CD1c-positive myeloid dendritic cell (primary cell): Measurements from ENCODE around the gene PIK3AP1.

Experiments
- DNase-seq: peaks from one replicate; pipeline ENCODE4 v3.0.0-alpha.2; 2016; ENCODE audit errors: extremely low spot score

Gene PIK3AP1

DNA sequence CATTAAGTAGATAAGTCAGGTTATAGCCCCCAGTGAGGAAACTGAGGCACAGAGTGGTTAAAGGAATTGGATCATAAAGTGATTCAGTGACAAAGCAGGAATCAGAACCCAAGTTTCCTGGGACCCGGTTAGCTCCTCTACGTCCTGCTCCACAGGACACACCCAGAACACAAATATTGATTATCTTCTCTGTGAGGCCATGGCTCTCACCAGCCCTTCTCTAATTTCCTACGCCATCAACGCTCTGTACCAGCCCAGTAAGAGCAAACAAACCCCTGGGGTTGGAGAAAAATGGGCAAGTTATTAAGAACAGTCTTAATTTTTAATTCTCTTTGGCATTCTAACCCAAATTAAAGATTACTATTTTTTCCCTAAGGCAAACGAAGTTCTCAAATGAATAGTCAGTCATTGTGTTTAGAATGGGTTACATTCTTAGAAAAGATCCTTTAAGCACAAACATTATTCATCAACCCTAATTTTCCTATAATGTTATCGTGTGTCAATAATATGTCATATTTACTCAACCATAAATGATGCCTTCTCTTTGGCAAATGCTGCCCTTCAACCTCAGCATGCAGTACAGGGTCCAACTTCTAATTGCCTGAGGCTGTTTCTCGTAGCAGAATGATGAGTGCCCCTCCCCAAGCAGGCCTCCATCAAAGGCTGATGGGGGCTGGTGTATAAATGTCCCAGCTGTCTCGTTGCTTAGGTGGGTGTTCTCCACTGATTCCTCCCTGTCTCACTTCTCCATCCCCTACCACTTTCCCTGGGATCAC lies 108.1 kb downstream of the PIK3AP1 start:
- no peak for DNase-seq

DNA sequence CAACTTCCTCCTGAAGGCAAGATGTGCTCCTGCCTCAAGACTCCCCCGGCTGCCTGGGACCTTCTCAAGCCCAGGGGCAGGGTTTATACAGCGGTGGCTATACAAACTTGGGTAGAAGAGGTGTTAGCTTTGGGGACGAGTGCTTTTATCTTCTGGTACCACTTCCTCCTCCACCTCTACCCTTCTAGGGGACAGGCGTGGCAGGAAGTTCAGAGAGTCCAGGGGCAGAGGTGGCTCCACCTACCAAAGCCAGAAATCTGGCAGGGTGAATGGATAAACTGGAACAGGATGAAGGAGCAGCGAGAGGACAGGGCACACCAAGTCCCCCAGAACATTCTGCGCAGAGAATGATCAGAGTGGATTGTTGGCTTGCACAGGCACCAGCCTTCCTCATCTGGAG lies 109.5 kb downstream of the PIK3AP1 start:
- no peak for DNase-seq

DNA sequence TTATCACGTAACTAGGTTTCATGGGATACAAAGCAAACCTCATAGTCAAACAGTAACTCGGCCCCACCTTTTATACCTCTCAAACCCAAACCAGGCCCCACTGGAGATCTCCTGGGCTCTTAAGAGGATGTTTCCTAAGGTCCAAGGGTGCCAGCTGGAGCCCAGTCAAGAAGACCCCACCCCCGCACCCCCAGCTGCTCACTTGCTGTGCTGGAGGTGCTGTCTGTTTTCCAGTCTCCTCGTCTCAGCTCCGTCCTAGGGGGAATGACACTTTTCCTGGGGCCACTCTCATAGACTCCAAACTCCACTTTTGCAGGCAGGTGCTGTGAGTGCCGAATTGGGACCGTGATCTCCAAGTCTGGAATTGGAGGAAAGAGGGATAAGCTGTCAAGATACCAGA lies 110.8 kb downstream of the PIK3AP1 start:
- DNase-seq, result no peak

DNA sequence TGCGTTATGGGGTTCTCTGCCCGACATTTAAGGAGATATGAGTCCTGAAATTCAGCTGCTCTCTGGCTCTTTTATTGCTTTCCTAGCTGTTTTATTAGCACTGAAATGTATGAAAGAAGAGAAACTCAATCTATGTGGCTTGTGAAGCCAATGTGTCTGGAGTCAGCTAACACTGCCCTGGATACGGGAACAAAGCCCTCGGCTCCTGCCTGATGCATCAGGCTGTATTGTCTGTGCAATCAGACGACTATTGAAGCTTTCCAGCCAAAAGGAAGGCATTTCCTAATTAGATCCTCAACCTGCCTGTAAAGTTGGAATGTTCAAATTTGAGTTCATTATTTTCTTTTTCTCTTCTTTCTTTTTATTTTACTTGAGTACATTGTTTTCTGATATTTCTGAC lies 111.5 kb downstream of the PIK3AP1 start:
- no peak for DNase-seq

DNA sequence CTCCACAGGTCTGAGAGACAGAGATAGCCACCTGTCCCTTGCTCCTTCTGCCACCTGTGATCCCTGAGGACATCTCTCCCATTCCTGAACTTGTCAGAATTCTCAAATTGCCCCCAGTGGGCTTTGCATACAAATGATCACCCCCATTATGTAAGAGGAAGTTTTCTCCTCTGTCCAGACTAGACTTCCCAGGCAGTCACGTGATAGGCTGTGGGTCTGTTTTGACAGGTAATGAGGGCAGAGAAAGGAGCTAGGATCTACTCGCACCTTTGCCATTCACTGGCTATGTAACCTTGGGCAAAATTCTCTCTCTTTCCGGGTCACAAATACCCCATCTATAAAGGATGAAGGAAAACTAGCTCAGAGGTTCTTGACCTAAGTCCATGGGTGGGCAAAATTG lies 112.1 kb downstream of the PIK3AP1 start:
- DNase-seq, result no peak

DNA sequence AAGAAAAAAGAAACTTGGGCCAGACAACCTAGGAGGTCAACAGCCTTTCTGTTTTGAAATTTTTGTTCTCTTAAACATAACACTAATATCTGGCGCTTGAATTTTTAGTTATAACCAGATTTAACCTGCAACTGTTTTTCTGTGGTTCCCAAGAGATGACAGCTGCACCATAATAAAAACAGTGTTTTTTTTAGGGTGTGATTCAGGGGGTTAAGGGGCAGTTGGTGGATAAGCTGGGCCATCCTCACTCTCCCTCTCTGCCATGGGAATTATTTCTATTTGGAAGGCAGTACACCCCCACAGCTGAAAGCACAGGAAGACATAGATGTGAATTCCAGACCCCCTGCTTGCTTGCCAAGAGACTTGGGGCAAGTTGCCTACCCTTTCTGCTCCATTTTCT lies 113.4 kb downstream of the PIK3AP1 start:
- no peak for DNase-seq

DNA sequence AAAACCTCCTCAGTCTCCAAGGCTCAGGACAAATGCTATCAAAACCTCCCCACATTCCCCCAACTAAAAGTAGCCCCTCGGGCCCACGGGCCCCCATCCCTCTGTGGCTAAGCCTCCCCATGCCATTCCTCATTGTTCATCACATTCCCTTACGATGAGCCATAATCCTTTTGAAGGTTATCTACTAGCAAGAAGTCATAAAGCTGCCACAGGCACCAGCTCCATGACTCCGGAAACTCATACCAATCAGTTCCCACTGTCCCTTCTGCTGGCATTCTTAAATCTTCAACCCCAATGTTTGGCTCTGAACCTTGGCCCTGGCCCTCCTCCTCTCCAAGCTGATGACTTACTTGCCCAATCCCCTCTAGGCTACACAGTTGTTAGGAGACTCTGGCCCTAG lies 114.1 kb downstream of the PIK3AP1 start:
- DNase-seq, result no peak

DNA sequence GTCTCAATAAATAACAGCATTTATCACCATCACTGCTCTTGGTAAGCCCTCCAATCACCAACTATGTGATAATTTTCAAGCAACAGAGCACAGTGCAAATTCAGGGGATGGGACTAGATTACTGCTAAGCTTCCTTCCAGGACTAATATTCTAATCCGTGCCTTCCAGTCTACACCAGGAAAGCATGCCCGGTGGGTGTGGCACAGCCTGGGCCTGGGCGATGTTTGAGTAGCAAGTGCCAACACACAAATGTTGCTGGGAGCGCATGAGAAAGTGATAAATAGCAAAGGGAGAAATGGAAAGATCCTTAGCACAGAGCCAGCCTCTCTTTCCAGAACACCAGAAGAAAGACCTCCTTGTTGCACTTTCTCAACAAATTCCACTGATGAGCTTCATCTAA lies 120.0 kb downstream of the PIK3AP1 start:
- no peak for DNase-seq

DNA sequence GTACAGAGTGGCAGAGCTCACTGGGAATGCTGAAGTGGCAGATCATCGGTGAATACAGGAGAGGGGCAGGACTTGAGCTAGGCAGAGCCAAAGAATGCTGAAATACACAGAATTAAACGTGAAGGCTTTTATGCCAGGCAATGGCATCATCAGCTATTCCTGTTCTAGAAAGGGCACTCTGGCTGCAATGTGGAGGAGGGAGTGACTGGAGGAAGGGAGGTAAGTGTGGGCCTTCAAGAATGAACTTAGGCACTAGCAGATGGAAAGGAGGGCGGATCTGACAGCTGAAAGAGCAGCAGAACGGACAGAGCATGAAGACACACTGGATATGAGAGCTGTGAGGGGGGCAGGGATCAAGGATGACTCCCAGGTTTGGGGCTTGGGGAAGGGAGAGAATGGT lies 121.5 kb downstream of the PIK3AP1 start:
- DNase-seq, result no peak

DNA sequence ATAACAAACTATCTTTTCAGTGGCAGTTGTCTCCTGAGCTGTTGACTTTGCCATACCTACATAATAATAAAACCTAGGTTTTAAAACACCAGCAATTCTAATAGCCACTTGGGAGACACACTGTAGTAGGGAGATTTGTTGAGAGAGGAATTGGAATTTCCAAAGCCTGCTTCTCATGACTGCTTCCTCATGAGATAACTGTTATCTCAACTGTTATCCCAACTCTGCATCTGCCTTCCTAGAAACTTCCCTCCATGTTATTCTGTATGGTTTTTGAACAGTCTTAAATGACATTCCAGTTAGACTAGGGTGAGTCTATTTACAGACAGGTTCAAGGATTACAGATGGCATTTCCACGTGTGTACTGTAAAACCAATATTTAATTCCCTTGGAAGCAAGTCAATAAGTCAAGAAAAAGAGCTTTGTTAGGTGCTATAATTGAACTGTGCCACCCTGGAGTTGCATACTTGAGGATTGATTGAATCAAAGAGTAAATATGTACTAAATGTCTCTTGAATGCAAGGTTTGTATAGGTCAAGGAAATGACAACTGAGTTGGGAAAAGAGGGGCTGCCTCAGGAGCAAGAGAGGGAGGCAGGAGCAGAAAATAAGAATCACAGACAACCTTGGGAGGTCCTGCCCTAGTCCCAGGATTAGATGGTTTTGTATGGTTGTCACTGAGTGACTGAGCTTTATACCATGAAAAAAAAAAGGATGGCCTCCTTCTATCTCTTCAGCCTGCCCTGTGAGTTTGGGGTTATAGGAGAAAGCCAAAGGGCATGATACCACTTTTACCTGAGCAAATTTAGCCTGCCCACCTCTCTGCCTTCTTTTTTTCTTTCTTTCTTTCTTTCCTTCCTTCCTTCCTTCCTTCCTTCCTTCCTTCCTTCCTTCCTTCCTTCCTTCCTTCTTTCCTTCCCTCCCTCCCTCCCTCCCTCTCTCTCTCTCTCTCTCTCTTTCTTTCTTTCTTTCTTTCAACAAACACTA lies 123.6 kb downstream of the PIK3AP1 start:
- no peak for DNase-seq

DNA sequence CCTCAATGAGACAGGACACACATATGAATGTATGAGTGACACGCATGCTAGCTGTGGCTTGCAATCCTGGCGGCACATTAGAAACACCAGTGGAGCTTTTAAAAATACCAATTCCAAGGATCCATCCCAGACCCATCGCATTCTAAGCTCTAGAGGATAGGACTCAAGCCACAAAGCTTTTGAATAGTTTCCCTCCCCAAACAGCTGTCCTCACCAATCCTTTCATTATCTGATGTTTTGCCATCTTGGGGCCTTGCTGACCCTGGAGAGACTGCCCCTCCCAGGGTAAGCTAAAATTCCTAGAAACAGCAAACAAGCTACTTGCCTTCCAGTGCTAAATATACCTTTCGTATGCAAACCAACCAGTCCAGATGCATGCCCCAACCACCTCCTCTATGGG lies 124.6 kb downstream of the PIK3AP1 start:
- DNase-seq, result no peak

DNA sequence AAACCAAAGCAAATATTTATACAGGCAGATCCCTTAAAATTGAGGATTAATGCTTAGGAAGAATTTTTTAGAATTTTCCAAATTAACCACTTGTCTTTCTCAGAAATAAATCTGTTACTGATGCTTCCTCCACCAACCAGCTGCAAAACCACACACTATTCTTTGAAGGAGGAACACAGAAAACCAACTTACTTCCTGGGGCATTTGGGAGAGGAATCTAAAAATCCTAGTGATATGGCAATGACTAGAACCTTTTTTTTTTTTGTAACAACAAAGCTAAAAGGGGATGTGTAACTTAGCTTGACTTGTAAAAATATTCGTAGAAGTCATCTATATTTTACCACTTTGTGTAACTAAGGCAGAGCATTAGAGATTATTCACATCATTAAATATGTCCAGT lies 128.4 kb downstream of the PIK3AP1 start:
- peak; percentile 35 for DNase-seq

DNA sequence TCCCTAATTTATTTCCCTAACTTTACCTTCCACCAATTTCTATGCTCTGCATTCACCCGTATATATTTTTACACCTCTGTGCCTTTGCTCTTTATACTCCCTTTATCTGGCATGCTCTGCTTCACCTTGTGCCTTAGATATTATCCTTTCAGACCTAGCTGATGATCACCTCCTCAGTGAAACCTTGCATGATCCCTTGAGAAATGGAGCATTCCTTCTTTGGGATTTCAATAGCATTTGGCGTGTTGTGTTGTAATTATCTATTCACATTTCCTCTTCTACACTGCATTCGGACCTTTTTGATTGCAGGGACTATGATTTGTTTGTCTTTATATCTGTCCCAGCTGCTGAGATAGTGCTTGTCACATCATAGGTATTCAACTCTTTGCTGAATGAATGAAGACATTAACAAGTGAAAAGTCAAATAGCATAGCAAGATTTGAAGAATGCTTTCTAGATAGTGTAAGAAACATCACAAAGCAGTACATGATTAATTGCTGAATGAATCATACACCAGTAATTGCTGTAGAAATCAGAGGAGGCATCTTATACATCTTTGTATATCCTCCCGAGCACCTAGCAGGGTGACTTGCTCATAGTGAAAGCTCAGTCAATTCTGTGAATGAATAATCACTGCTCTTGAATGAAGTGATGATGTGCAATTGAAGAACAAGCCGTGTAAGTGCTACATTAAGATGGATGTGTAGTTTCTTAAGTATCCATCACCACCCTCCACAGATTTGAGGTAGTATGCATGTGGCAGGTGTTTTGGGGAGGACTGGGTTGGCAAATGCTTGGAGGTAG lies 131.5 kb downstream of the PIK3AP1 start:
- DNase-seq, result no peak

DNA sequence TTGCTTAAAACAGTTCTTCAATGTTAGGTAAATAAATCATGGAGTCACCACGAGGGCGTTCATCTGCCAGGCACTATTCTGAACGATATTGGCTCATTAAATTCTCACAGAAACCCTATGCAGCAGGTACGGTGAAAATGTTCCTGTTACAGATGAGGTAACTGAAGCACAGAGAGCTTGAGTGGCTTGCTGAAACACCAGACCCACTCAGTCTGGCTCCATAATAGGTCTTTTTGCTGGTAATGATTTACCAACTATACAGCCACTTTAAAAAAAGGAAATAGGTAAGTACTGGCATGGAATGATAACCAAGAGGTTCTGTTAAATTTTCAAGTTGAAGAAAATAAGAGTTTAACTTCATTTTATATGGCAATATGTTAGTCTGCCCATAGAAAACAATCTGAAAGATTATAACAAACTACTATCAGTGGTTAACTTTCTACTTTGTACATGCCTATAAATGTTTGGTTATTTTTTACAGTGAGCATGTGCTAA lies 132.2 kb downstream of the PIK3AP1 start:
- peak; percentile 32 for DNase-seq

DNA sequence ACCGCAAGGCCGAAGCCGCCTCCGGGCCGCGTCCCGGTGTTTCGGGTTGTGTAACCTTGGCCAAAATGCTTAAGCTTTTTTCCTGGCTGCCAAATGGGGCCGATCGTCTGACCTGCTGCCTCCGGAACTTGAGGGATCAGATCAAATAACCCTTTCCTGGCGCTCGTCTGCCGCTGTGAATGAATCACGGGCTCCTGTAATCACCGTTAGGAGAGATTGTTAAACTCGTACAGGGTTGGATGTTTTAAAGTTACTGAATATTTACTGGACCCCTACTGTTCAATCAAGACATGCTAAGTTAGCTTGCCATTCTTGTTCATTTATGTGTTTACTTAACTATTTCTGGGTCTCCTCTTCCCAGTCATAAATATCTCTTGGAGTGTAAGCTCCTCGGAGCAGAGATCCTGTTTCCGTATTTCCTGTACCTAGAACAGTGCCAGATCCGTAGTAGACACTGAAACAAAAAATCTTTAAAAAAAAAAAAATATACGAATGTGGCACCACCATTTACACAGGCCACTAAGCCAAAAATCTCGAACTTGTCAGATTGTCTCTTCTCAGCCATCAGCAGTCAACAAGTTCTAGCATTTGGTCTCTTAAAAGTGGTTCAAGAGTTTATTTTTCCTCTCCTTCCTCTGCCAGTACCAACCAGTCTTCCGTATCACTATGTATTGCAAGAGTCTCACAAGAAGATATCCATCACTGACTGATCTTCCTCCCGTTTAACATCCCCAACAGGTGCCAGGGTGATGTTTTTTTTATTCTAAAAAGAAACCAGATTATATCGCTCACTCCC lies 132.9 kb downstream of the PIK3AP1 start:
- DNase-seq, result no peak

DNA sequence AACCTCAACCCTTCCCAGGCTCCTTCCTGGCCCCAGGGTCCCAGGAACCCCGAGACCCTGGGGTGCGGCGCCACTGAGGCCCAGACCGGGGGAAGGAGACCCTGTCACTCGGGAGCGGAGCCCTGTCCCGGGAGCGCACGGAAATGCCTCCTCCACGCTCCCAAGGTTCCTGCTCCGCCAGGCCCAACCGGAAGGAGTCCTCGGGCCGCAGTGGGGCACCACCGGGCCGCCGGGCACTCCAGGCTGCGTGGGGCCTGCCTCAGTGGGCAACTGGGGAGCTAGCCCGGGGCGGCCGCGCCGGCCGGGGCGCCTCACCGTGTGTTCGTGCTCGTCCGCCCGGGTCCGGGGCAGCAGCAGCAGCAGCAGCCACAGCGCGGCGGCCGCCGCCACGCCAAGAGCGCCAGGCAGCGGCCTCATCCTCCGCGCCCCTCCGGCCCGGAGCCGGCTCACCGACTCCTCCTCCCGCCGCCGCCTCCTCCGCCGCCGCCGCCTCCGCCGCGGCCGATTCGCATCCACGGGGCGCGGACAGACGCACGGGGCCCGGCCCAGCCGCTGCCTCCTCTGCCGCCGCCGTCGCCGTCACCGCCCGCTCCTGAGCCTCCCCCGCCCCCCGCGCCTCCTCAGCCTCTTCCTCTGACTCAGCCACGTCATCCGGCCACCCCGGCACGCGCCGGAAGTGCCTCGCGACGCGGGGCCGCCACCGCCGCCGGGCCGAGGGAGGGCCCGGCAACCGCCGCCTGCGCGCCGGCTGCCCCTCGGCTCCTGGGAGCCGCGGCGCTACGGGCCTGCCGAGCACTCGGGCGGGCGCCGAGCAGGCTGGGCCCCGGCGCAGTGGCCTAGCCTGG lies 133.7 kb downstream of the PIK3AP1 start, which contains the start of gene TM9SF3:
TM9SF3 (minus strand) TSS at position 594 of the 845 bp plus-strand sequence; CDS start at position 417, 177 bp downstream.
- DNase-seq, result peak; percentile 96

DNA sequence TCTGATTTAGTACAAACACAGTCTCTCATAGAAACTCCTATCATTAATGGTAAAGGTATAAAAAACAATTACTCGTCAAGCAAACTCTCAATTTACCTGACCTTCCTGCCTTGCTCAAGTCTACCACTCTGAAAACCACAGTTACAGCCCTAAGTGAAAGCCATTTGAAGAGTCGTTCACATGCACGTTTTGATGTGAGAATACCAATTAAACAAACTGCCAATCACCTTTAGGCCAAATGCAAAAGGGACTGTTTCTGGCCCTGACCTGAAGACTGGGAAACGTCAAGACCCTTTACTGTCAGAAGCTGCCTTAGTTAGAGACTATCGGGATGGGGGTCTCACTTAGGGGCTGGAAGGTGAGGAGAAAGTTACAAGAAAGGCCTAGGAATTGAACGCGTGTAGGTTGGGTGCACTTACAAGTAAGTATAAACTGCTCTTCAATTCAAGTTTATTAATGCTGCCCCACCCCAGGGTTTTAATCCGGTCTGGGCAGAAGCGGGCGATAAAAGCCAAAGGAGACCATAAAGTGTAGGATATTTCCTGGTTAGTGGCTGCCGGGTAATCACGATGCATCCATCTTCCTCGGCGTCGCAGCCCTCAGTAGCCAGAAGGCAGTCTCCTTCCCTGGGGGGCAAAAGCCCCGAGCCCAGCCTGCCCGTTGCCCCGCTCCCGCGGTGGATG lies 134.4 kb downstream of the PIK3AP1 start:
- no peak for DNase-seq

DNA sequence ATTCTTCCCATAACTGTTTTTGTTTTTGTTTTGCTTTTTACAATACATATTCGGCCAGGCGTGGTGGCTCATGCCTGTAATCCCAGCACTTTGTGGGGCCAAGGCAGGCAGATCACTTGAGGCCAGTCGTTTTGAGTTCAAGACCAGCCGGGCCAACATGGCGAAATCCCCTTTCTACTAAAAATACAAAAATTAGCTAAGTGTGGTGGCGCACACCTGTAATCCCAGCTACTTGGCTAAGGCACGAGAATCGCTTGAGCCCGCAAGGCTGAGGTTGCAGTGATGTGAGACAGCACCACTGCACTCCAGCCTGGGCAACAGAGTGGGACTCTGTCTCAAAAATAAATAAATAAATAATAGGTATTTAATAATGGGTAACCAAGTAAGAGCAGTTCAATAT lies 135.8 kb downstream of the PIK3AP1 start:
- DNase-seq, result no peak

DNA sequence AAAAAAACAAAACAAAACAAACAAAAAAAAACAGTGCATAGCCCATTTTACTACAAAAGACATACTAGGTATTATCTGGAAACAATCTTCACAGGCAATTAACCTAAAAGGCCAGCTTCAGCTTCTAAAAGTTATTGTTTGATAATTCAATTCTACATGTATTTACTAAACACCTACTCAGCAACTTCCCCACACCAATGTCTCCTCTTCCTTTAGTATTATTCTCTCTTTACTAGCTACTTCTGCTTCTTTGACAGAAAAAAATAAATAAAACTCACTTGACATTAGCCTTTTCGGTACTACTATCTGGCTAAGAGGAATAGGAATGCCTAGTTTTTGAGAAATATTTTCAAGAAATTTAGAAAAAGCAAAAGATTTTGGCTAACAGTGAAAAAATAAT lies 136.3 kb downstream of the PIK3AP1 start:
- DNase-seq, result peak; percentile 21
